GM13977 (cell line): Measurements from ENCODE around the gene INTS14.
A peak's percentile ranks its signal among the peaks of the same experiment; 100 is the strongest.

Source experiments
- DNase-seq: peaks from one replicate; pipeline ENCODE4 v3.0.0; 2012; ENCODE audit warnings: low spot score
- in situ Hi-C: fragments of 300-500 bp; cut with MboI; formaldehyde crosslinking; loops from one replicate; pipeline ENCODE4 v1.12.0; 2022; ENCODE audit warnings: low sequenced_read_pairs, low pct_unique_long_range_greater_than_20kb, mixed read lengths, inconsistent platforms; ENCODE audit not compliant: unreplicated experiment
- TF ChIP-seq, protein P1 (sequence below): IDR thresholded peaks from 2 replicates; pipeline ENCODE4 v1.5.1; 2012; ENCODE audit warnings: mild to moderate bottlenecking, control low read depth; ENCODE audit not compliant: insufficient read depth; ENCODE audit errors: extremely low read depth, missing control alignments

Gene INTS14

DNA sequence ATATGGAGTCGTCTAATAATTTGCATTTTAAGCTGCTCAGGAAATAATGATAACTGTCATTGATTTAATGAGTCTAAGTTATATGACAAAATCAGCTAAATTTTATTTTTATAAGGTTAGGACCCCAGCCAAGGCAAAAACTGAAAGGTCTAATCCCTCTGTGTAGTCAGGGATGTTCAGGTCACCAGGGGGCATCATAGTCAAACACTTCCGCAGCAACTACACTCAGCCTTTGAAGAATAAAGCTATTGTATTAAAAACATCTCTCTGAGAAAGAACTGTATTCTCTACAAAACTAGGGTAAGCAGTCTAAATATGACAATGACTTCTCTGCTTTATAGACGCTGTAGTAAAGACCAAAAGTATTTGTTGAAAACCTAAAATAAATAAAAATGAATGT is 15.0 kb downstream of the INTS14 start:
- in situ Hi-C loops: no loop called here
- DNase-seq: no peak
- TF ChIP-seq, protein P1, sequence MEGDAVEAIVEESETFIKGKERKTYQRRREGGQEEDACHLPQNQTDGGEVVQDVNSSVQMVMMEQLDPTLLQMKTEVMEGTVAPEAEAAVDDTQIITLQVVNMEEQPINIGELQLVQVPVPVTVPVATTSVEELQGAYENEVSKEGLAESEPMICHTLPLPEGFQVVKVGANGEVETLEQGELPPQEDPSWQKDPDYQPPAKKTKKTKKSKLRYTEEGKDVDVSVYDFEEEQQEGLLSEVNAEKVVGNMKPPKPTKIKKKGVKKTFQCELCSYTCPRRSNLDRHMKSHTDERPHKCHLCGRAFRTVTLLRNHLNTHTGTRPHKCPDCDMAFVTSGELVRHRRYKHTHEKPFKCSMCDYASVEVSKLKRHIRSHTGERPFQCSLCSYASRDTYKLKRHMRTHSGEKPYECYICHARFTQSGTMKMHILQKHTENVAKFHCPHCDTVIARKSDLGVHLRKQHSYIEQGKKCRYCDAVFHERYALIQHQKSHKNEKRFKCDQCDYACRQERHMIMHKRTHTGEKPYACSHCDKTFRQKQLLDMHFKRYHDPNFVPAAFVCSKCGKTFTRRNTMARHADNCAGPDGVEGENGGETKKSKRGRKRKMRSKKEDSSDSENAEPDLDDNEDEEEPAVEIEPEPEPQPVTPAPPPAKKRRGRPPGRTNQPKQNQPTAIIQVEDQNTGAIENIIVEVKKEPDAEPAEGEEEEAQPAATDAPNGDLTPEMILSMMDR: peak; percentile 28

DNA sequence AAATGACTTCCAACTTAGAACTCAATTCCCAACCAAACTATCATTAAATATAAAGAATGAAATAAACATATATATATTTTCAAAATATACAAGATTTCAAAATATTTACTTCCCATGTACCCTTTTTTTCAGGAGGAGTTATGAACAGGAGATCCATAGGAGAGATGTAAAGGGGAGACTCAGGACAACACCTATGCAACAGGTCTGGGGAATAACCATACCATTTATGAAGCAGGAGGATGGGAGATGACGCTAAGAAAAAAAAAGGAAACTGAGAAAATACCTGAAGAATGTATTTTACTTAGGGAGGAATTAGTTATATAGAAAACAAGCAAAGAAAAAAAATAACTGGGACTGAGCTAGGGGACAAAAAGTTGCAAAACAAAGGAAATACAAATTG is 23.8 kb downstream of the INTS14 start:
- TF ChIP-seq, protein P1: no peak

DNA sequence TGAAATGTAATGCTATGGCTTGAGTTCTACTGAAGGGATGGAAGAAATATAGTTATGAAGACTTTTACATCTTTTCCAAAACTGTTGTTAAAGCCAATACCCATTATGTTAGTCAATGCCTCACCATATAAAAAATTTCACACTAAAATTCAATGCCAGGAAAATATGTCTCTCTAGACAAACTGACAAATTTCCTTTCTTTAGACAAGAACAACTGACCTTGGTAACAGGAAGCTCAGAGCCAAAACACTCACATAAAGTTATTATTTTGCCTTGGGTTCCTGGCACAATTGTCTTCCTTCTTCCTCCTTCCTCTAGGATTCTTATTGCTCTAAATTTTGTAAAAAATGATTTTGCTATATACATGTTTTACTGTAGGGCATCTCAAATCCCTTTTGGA is 26.7 kb downstream of the INTS14 start:
- in situ Hi-C loops: no loop called here
- no peak for DNase-seq
- TF ChIP-seq, protein P1: no peak

More for the DNA sequence above, 23.8 kb downstream of the INTS14 start:
- no peak for DNase-seq
- in situ Hi-C loops: no loop called here

DNA sequence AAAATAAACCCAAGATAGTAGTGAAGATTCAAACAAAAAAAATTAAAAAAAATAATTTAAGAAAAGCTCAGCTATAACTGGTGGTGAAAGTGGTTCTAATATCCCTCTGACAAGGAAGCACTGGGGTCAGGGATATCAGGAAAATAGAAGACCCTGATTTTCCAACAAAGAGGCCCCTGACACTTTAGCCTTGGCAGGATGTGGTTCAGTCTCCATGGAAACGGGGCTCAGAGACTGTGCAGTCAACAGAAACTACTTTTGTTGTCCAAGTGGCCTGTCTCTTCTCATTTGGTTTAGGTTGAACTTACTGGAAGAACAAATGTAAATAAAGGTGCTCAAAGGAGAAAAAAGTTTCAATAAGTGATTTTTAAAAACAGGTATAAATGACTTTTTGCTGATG is 27.2 kb downstream of the INTS14 start:
- TF ChIP-seq, protein P1: no peak
- in situ Hi-C loops: no loop called here
- peak; percentile 64 for DNase-seq

DNA sequence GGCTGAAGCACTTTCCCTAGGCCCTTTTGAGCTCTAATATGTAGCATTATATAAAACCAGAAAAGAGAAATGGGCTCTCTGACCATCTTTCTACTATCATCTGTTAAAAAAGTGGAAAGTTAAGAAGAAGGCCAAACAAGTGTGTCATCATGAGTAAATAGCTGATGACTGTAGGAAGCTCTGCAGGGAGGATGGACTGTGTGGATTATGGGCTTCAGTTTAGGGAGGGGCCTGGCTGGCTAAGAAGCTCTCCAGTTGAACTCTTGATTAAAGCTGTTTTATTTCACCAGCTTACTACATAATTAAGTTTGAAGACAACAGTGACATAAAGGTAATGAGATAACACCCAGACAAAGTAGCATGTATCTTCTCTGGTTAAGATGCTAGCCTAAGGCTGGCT is 30.6 kb downstream of the INTS14 start:
- TF ChIP-seq, protein P1: no peak
- DNase-seq: no peak
- in situ Hi-C loops: no loop called here

DNA sequence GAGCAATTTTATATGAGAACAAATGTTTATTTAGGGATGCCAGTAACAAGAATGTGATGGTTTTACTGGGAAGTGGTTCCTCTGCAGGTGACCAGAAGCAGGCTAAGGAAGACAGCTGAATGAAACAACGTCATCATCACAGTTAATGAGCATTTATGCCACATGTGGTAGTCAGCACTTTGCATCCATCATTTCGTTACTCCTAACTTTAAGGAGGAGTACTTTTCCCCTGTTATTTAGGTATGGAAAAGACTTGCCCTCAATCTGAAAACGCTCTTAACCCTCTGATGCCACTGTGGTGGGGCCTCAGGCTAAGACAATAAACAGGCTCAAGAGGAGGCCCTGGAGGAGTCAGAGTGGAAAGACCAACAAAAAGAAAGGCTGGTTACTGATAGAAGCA is 31.2 kb downstream of the INTS14 start:
- no peak for DNase-seq
- in situ Hi-C loops: no loop called here
- TF ChIP-seq, protein P1: no peak
